GM21447 (cell line): ENCODE measurements around the gene CCDC197.

Experiments
- ATAC-seq: cut with Tn5 transposase; IDR thresholded peaks from one replicate; pipeline ENCODE4 v1.9.1; 2021; ENCODE audit not compliant: unreplicated experiment

Gene CCDC197

DNA sequence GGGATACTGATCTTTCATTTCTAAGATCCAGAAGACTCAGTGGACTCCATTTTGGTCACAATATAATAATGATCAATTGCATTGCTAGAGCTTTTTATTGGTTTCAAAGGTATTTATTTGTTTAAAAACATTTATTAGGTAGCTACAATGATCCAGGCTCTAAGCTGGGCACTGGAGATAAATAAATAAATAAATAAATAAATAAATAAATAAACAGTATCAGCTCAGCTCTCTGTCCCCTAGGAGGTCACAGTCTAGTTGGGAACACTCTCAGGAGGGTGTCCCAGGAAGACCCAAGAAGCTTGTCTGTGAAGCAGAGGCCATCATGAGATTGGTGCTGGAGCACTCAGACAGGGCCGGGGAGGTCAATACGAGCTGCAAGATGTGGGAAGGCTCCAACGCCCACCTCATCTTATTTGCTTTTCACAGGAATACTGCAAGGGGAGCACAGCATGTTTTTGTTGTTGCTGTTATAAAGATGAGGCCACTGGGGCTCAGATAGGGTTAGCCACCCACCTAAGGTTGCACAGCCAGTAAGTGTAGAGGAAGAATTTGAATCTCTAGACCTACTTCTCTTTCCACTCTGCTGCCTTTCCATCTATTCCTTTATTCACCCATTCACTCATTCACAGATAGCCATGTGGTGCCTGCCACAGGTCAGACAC, 36.2 kb upstream of the CCDC197 start:
- no peak for ATAC-seq

DNA sequence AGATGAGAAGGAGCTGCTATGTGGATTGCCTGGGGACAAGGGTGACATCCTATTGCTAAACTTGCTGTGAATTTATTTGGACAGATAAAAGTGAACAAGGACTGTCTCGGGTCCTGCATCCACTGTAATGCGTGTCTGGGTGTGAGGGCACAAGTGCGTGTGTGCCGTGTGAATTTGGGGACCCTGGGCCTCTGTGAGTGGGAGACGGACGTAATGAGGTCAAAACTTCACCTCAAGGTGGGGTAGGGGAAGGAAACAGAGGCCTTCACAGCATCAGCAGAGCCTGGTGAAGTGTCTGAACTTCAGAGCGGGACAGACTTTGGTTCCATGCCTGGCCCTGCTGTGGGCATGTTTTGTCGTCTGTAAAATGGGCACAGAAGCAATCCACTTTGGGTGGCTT, 35.5 kb upstream of the CCDC197 start:
- ATAC-seq: no peak

DNA sequence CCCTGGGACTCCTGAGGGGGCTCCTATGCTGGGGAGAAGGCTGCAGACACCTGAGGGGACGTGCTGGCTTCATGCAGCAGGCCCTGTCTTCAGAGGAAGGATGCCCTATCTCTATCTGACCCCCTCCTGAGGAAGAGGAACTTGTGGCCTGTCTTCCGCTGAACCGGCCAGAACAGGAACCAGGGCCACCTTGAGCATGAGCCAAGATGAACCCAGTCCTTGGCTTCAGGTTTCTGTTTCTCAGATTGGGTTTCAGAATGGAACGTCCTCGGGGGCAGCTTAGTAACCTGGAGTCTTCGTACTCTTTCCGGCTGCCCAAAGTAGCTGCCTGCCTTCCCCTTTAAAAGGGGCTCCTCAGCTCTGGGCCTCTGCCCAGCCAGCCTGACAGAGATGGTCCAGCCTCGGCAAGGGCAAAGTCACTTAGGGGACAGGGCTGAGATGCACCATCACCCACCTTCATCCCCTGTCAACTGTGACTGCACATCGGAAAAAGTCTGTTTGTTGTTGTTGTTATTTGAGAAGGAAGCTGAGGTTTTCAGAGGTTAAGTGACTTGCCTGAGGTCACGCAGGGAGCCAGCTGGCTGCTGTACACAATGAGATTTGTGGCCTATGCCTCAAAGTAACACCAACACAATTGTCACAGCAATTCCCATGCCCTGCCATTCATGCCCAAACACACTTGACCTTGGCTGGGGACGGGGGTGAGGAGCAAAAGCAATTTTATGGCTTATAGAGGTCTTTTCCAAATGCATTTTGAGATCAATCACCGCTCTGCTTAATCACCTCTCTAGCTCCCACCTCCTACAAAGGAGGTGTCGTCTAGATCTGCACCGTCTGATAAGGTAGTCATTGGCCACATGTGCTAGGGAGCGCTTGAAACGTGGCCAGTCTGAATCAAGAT, 34.1 kb upstream of the CCDC197 start:
- ATAC-seq: peak; percentile 69

DNA sequence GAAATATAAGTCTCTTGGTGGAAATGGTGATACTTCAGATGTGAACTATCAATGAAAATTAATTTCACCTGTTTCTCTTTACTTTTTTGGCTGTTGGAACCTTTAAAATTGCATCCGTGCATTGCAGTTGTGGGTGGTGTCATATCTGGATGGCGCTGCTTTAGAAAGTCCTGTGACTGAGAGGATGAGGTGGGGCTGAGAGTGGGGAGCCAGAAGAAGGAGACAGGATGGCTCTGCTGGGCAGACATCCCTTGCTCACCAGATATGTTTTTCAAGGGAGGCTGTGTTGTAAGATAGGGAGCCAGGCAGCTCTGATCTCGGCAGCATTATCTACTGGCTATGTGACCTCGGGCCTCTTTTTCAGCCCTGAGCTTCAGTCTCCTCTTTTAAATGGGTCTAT, 33.4 kb upstream of the CCDC197 start:
- ATAC-seq: no peak

DNA sequence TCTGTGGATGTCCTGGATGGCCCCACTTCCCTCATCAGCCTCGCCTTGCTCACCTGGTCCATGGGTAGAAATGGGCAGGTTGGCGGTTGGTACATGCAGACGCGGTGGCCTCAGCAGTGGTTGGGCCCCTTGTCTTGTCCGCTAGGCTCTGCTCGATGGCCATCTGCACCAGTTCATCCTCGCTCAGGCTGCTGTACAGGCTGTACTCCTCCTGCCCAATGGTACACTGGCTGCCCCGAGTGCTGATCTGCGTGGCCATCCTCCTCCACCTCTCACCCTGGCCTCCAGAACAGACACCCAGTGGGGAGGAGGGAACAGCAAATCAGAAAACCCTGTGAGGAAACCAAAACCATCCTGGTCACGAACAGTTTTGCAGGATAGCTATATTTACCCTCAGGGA, 32.8 kb upstream of the CCDC197 start:
- ATAC-seq: no peak

DNA sequence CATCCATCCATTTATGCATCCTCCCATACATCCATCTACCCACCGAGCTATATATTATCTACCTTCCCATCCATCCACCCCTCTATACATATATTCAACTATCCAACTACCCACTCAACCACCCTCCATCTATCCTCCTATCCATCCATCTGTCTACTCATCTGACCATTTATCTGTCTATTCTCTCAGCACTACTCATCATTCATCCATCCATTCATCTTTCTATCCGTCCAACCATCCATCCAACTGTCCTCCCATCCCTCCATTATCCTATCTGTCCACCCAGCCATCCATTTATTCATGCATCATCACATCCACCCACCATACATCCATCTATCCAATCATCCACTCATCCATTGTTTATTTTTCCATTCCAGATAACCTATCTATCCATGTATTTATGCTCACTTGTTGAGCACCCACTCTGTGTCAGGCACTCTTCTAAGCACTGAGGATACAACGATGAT, 32.2 kb upstream of the CCDC197 start:
- no peak for ATAC-seq

- ATAC-seq: no peak
Measured at GRCh38 chr14:93965287-93965821, 31.7 kb upstream of the CCDC197 start.

GRCh38 chr14:93965946-93966474, 31.1 kb upstream of the CCDC197 start:
- ATAC-seq: no peak

DNA sequence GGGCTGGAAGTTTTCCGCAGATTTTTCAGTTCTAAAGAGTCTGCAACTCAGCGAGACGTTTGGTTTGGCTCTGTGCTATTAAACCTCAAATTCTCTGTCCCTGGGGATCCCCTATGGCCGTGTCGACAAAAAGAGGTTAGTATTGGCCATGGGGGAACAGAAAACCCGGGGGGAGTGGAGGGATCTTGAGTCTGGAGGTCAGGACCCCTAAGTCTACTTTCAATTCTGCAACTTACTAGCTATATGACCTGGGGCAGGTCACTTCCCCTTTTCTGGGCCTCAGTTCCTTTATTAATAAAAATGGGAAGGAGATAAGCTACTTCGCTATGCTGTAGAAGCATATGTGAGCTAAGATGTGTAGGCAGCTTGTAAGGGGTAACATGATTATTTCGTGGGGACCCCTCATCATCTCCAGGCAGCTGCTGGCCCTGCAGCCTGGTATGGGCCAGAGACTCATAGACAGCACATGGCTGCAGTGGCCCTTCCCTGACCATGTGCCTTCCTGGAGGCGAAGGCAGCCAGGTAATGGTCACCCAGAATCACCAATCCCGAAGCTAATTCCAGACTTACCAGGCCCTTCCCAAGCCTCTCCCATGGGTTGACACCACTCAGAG, 29.4 kb upstream of the CCDC197 start:
- ATAC-seq: peak; percentile 41

DNA sequence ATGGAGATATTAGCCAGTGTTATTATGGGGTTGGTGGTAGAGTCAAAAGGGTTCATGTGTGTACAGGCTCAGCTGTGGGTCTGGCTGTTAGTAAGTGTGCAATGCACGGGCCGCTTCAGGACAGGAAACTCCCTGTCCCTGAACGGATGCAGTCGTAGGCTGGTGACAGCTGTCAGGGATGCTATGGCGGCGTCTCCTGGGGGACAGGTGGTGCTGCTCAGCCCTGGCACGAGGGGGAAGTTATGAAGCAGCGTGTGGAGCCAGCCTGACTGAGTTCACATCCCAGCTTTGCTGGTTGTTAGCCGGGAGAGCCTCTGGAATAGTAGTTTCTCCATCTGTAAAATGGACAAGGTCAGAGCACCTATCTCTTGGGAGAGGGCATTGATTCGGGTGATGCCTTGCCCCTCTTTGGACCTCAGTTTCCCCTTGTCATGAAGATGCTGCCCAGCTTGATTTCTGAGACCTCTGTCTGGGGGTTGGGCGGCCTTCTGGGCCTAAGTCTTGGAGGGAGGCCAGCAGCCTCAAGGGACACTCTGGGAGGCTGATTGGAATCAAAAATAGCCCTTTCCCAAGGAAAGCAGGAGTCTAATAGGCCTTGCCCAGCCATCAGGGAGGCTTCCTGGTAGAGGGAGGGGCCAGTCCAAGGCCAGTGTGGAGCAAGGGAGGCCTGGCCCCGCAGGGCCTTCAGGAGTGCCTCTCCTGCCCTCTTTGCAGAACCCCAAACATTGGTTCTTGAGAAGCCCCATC, 27.8 kb upstream of the CCDC197 start:
- no peak for ATAC-seq

- no peak for ATAC-seq
Measured at GRCh38 chr14:93970585-93970964, 26.5 kb upstream of the CCDC197 start.

- peak; percentile 46 for ATAC-seq
Measured at GRCh38 chr14:93970965-93971634, 26.0 kb upstream of the CCDC197 start.

- ATAC-seq: no peak
Measured at GRCh38 chr14:93971635-93972027, 25.5 kb upstream of the CCDC197 start.

GRCh38 chr14:93972618-93973205, 24.4 kb upstream of the CCDC197 start:
- no peak for ATAC-seq

GRCh38 chr14:93973607-93974006, 23.5 kb upstream of the CCDC197 start:
- no peak for ATAC-seq

GRCh38 chr14:93974299-93974698, 22.8 kb upstream of the CCDC197 start:
- no peak for ATAC-seq

DNA sequence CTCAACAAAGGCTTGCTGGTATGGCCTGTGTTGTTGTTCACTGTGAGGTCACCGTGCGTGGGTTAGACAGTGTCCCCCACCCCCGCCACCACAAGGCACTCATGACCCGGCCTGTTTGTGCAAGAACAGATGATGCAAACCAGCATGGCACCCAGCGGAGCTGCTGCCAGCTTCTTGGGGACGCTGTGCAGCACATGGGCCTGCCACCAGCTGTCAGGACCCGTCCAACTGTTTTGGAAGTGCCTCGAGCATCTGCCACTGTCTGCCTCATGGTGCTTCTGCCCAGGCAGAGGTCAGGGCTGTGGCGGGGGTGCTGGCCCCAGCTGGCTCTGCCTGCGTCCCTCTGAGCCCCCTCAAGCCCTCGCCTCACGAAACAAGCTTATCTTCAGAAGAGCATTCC, 22.3 kb upstream of the CCDC197 start:
- ATAC-seq: no peak

- ATAC-seq: peak; percentile 59
Measured at GRCh38 chr14:93975791-93976476, 21.2 kb upstream of the CCDC197 start.

DNA sequence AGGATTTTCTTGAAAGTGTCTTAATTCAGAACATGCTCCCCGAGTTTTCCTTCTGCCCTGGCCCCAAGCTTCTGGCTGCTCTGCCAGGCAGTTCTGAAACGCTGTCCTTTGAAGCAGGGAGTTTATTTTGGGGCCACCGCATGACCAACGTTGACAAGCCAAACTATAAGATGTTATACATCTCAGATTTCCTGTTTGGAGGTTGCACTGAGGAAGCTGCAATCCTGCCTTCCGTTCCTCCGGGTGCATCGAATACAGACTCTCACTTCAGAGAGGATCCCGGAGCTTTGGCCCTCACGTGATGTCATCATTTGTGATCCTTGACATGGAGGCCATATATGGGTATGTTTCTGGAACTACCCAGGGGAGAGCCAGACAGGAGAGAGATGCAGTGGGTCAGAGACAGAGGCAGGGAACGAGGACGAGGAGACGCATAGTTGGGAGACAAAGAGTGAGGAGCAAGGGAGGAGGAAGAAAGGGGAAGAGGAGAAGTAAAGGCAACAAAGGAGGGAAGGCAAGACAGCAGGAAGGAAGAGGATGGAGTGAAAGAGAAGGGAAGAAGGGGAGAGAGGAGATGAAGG, 20.5 kb upstream of the CCDC197 start, which contains the start of gene ASB2:
Gene ASB2 (minus strand): TSS at position 94 of the 581 bp plus-strand sequence. CDS start 12,031 bp downstream, outside the sequence.
- ATAC-seq: peak; percentile 23
